CD4-positive, alpha-beta T cell treated with Interleukin-21 for 1 hour (primary cell): Measurements from ENCODE around the gene MARS1.

Experiments
- DNase-seq: peaks from one replicate; pipeline ENCODE4 v3.0.0-alpha.2; 2020

MARS1 gene

GRCh38 chr12:57534250-57534649, 46.4 kb downstream of the MARS1 start:
- DNase-seq = no peak

GRCh38 chr12:57534991-57535543, 47.2 kb downstream of the MARS1 start:
- DNase-seq = no peak

- no peak for DNase-seq
These were observed 48.1 kb downstream of the MARS1 start for GRCh38 chr12:57535764-57536596.

GRCh38 chr12:57536597-57536942, 48.7 kb downstream of the MARS1 start:
- DNase-seq = no peak

GRCh38 chr12:57539134-57539768, 51.4 kb downstream of the MARS1 start:
- DNase-seq = no peak

- DNase-seq = no peak
These were observed 53.1 kb downstream of the MARS1 start for GRCh38 chr12:57541001-57541400.

- no peak for DNase-seq
These were observed 53.8 kb downstream of the MARS1 start for GRCh38 chr12:57541717-57542116.

- DNase-seq = no peak
These were observed 55.7 kb downstream of the MARS1 start for GRCh38 chr12:57543581-57543980.

GRCh38 chr12:57545809-57546437, 58.1 kb downstream of the MARS1 start:
- no peak for DNase-seq

GRCh38 chr12:57546438-57547287, 58.8 kb downstream of the MARS1 start, which contains the start of gene DCTN2:
DCTN2 (minus strand) TSS chr12:57547192; CDS start chr12:57547063, 129 bp downstream.
- DNase-seq = peak; percentile 97

- no peak for DNase-seq
These were observed 59.6 kb downstream of the MARS1 start for GRCh38 chr12:57547288-57548012.

- DNase-seq = no peak
These were observed 60.1 kb downstream of the MARS1 start for GRCh38 chr12:57548013-57548315.

- DNase-seq = no peak
These were observed 60.6 kb downstream of the MARS1 start for GRCh38 chr12:57548488-57548887.

- DNase-seq = no peak
These were observed 61.5 kb downstream of the MARS1 start for GRCh38 chr12:57549203-57549908.

- DNase-seq = peak; percentile 58
These were observed 62.2 kb downstream of the MARS1 start, which contains the start of gene KIF5A for GRCh38 chr12:57549909-57550640. KIF5A (plus strand) TSS chr12:57550044; CDS start chr12:57550272, 228 bp downstream.

- DNase-seq = no peak
These were observed 63.0 kb downstream of the MARS1 start for GRCh38 chr12:57550641-57551549.

GRCh38 chr12:57551637-57552305, 63.9 kb downstream of the MARS1 start:
- DNase-seq = no peak

GRCh38 chr12:57552306-57552651, 64.4 kb downstream of the MARS1 start:
- no peak for DNase-seq

GRCh38 chr12:57552835-57553313, 65.0 kb downstream of the MARS1 start:
- no peak for DNase-seq
